K562 (cell line): ENCODE data around the gene FBXW11. TPM values are rescaled to one million over a fixed set of nuclear protein-coding genes. Genes with fewer than 3 reads are reported as not detected.

Source experiments
- ATAC-seq: fragments of 200-7000 bp; cut with Tn5 transposase; 3 replicates; pipeline ENCODE4 v1.9.1; 2020; ENCODE audit warnings: moderate library complexity
- BruUV-seq: library from RNA; stranded (reverse); fragments of 400-500 nt; replicated peaks from 2 replicates; lab custom pipeline; 2021; lab: Mats Ljungman, UMichigan
- CTCF ChIA-PET: fragments of 300-600 bp; formaldehyde crosslinking; extraction: SDS; loops from one replicate; lab custom pipeline; 2021; ENCODE audit warnings: low intra/inter-chr PET ratio; lab: Yijun Ruan, JAX
- POLR2A ChIA-PET: fragments of 300-600, 350-650 bp; sonication (Branson Sonifier 250); formaldehyde crosslinking; extraction: SDS; loops from one replicate; lab custom pipeline; 2021; ENCODE audit warnings: antibody characterized with exemption, inconsistent platforms; lab: Yijun Ruan, JAX
- DNase-seq, 4 experiments: peaks; one replicate each; pipeline versions ENCODE4 v3.0.0 to v3.0.0-alpha.2; 2011 to 2018; ENCODE audit warnings: low spot score in 3 of 4, mixed read lengths in 3 of 4; ENCODE audit errors: extremely low read depth in 1 of 4
- FAIRE-seq: peaks from 2 replicates; lab custom pipeline; 2011; peaks lifted over from hg19 to GRCh38; lab: Jason Lieb, UNC
- H2AFZ ChIP-seq: 2 replicates; pipeline ENCODE4 v1.6.0; 2011; ENCODE audit warnings: low read depth, low read length, control low read depth, inconsistent platforms
- H3K27ac ChIP-seq: fragments of 200-600 bp; 3 replicates; pipeline ENCODE4 v1.8.0; 2011; ENCODE audit warnings: low read depth, mild to moderate bottlenecking, control low read depth, inconsistent platforms, low read length, moderate library complexity, mixed read lengths; ENCODE audit errors: extremely low read depth
- H3K27me3 ChIP-seq, 2 experiments: fragments of 300-600 bp in 1 of 2; 2 replicates in 1 of 2; 3 replicates in 1 of 2; pipeline versions ENCODE4 v1.6.0 to v1.8.0; 2011; ENCODE audit warnings: inconsistent platforms in 2 of 2, low read length in 2 of 2, mild to moderate bottlenecking in 1 of 2, mixed read lengths in 1 of 2, moderate library complexity in 1 of 2; ENCODE audit not compliant: control insufficient read depth in 2 of 2, insufficient read depth in 2 of 2
- H3K36me3 ChIP-seq: fragments of 300-600 bp; 3 replicates; pipeline ENCODE4 v1.8.0; 2011; ENCODE audit warnings: mild to moderate bottlenecking, low read length, inconsistent platforms; ENCODE audit not compliant: control insufficient read depth, insufficient read depth
- H3K4me1 ChIP-seq, 2 experiments: fragments of 200-600 bp in 1 of 2; replicated peaks in 1 of 2; 2 replicates in 1 of 2; 3 replicates in 1 of 2; pipeline versions ENCODE4 v1.5.1 to v1.8.0; 2011; ENCODE audit warnings: inconsistent platforms in 2 of 2, low read length in 2 of 2, mild to moderate bottlenecking in 1 of 2, mixed read lengths in 1 of 2, moderate library complexity in 1 of 2; ENCODE audit not compliant: control insufficient read depth in 2 of 2, insufficient read depth in 2 of 2
- H3K4me2 ChIP-seq: 2 replicates; pipeline ENCODE4 v1.6.1; 2011; ENCODE audit warnings: low read length, control low read depth, inconsistent platforms, mixed read lengths; ENCODE audit not compliant: insufficient read depth
- H3K4me3 ChIP-seq: fragments of 200-600 bp; sonication (generic), shearing (Covaris generic); 2 replicates; pipeline ENCODE4 v1.5.1; 2016; ENCODE audit warnings: control low read depth, inconsistent platforms
- H3K79me2 ChIP-seq: fragments of 200-600 bp; 3 replicates; pipeline ENCODE4 v1.8.0; 2011; ENCODE audit warnings: low read length, inconsistent platforms; ENCODE audit not compliant: control insufficient read depth, insufficient read depth
- H3K9ac ChIP-seq, 2 experiments: 2 replicates each; pipeline versions ENCODE4 v1.6.0 to v1.6.1; 2011; ENCODE audit warnings: low read depth in 2 of 2, low read length in 2 of 2, control low read depth in 1 of 2, inconsistent platforms in 1 of 2, mild to moderate bottlenecking in 1 of 2, mixed read lengths in 1 of 2; ENCODE audit not compliant: insufficient read depth in 1 of 2
- H3K9me1 ChIP-seq: one replicate; pipeline ENCODE4 v1.6.0; 2011; ENCODE audit warnings: inconsistent platforms, mild to moderate bottlenecking, low read length, moderate library complexity; ENCODE audit not compliant: control insufficient read depth, insufficient read depth
- H3K9me3 ChIP-seq: replicated peaks from 2 replicates; pipeline ENCODE4 v1.5.1; 2011; ENCODE audit warnings: low read depth, low read length, inconsistent platforms; ENCODE audit not compliant: control insufficient read depth, insufficient read depth
- H4K20me1 ChIP-seq: replicated peaks from 2 replicates; pipeline ENCODE4 v1.6.1; 2011; ENCODE audit warnings: low read length, inconsistent platforms, mixed read lengths; ENCODE audit not compliant: control insufficient read depth, insufficient read depth
- CTBP1 ChIP-seq: fragments of 450-650 bp; IDR thresholded peaks from 2 replicates; pipeline ENCODE4 v1.6.1; 2016; ENCODE audit warnings: borderline replicate concordance
- KAT8 ChIP-seq: fragments of 450-650 bp; IDR thresholded peaks from 2 replicates; pipeline ENCODE4 v1.6.1; 2016; ENCODE audit warnings: low read depth, mild to moderate bottlenecking
- MCM5 ChIP-seq: fragments of 450-650 bp; IDR thresholded peaks from 2 replicates; pipeline ENCODE4 v1.6.1; 2016; ENCODE audit warnings: low read depth
- NEUROD1 ChIP-seq: fragments of 150-350 bp; IDR thresholded peaks from 2 replicates; pipeline ENCODE4 v1.6.1; 2014; ENCODE audit warnings: borderline replicate concordance, low read length, low read depth; ENCODE audit not compliant: partially characterized antibody
- NFIC ChIP-seq: fragments of 450-650 bp; IDR thresholded peaks from 2 replicates; pipeline ENCODE4 v1.6.1; 2017; ENCODE audit warnings: mild to moderate bottlenecking, inconsistent platforms
- RNF2 ChIP-seq: sonication (generic); IDR thresholded peaks from 2 replicates; pipeline ENCODE4 v1.6.1; 2016
- SMARCA5 ChIP-seq: fragments of 450-650 bp; IDR thresholded peaks from 2 replicates; pipeline ENCODE4 v1.6.1; 2016
- SP2 ChIP-seq: IDR thresholded peaks from 2 replicates; pipeline ENCODE4 v1.6.1; 2011; ENCODE audit warnings: mild to moderate bottlenecking, low read depth, low read length, moderate library complexity; ENCODE audit not compliant: poor library complexity, severe bottlenecking; ENCODE audit errors: extremely low read depth
- STAT5B ChIP-seq: fragments of 250-450 bp; sonication (Bioruptor Pico); IDR thresholded peaks from 2 replicates; pipeline ENCODE4 v1.8.0; 2021; ENCODE audit warnings: mild to moderate bottlenecking, inconsistent platforms
- TARDBP ChIP-seq: fragments of 450-650 bp; IDR thresholded peaks from 2 replicates; pipeline ENCODE4 v1.6.1; 2016
- TFAM ChIP-seq: fragments of 250-450 bp; sonication (Bioruptor Pico); conservative IDR thresholded peaks from 2 replicates; pipeline ENCODE4 v1.5.0; 2021; ENCODE audit warnings: mild to moderate bottlenecking, moderate library complexity
- ZC3H8 ChIP-seq: fragments of 450-650 bp; IDR thresholded peaks from 2 replicates; pipeline ENCODE4 v1.6.1; 2017
- ZNF146 ChIP-seq: IDR thresholded peaks from one replicate; pipeline ENCODE4 v1.6.1; 2018; ENCODE audit warnings: missing compliant biosample characterization; ENCODE audit not compliant: unreplicated experiment
- ZNF212 ChIP-seq: fragments of 450-650 bp; formaldehyde crosslinking; IDR thresholded peaks from 2 replicates; pipeline ENCODE4 v1.4.0; 2020; ENCODE audit warnings: mild to moderate bottlenecking
- ZSCAN29 ChIP-seq: fragments of 450-650 bp; IDR thresholded peaks from 2 replicates; pipeline ENCODE4 v1.6.1; 2017
- WGBS: fragments of 100-300 bp; shearing (Covaris generic); methylation state at CpG from one replicate; pipeline ENCODE4 v1.1.6; 2016; ENCODE audit warnings: low coverage, mixed read lengths; ENCODE audit not compliant: insufficient coverage; ENCODE audit errors: missing lambda C conversion rate; 5-methylcytosine and 5-hydroxymethylcytosine counted together
- in situ Hi-C: fragments of 300-500 bp; cut with MboI; formaldehyde crosslinking; loops from 4 replicates; pipeline ENCODE4 v1.15.0; 2018; ENCODE audit warnings: inconsistent platforms, mixed read lengths
- intact Hi-C: fragments of 100-400 bp; cut with micrococcal nuclease; formaldehyde crosslinking; loops from 2 replicates; pipeline ENCODE4 v1.14.2; 2022
- polyA plus RNA-seq, 8 experiments: library from polyadenylated mRNA; depleted of rRNA in 4 of 8; stranded (reverse) in 5 of 8; unstranded in 3 of 8; fragments of >200 nt; fragmentation: Nextera tagmentation in 2 of 8; fragmentation: Illumina TruSeq in 1 of 8; extraction: Ambion mirVana in 2 of 8; extraction: Trizol in 1 of 8; gene quantifications; 2 replicates each; pipeline versions ENCODE4 v1.2.1 to v1.2.3, GENCODE V29; 2011 to 2014; ENCODE audit warnings: inconsistent platforms in 1 of 8, missing spikeins in 1 of 8
- total RNA-seq, 7 experiments: library from RNA; depleted of rRNA in 6 of 7; stranded (reverse); fragments of >200 nt in 6 of 7; fragmentation: Illumina TruSeq in 2 of 7; extraction: Trizol in 2 of 7; gene quantifications; 2 replicates each; pipeline versions ENCODE4 v1.2.1 to v1.2.3, GENCODE V29; 2011 to 2021; ENCODE audit warnings: low replicate concordance in 1 of 7
- TF ChIP-seq, protein P1 (sequence below), 2 experiments: fragments of 150-350 bp in 1 of 2; IDR thresholded peaks; 2 replicates each; pipeline ENCODE4 v1.6.1; 2012 to 2016; ENCODE audit warnings: low read depth in 2 of 2, low read length in 2 of 2, mild to moderate bottlenecking in 1 of 2, moderate library complexity in 1 of 2
- TF ChIP-seq, protein P2 (sequence below): sonication (generic); formaldehyde crosslinking; IDR thresholded peaks from 2 replicates; pipeline ENCODE4 v1.8.0; 2022; ENCODE audit warnings: mild to moderate bottlenecking, missing genetic modification reagents

The FBXW11 gene
- total and polyA plus RNA-seq, 9 of the 15 experiments (the other 6 are each of a cell fraction or from before 2014, with no cell fraction given), result 3.0 to 28.6 (median 23.6) TPM

DNA sequence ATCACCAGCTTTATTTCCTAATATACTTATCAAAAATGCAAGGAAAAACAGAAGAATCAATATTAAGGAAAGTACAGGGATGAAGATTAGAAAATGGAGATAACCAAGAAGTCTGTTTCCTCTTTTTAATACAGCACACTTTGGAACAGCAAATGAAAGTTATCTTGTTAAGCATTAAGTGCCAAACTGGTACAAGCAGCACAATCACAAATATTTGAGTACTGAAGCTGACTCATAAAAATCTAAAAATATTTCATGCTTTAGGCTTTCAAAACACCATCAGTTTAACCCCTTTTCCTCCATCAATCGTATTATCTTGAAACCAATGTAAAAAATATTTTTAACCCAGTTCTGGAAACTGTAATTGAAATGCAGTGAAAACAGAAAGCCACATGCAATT lies 2.7 kb downstream of the FBXW11 start:
- CTCF ChIA-PET, result no interaction called here
- Histone ChIP-seq H4K20me1 (peaks cover 18% of the 10 kb centered on the region), H3K9me3 (no peaks in the 10 kb centered on the region), H3K27ac (no peak overlapping the region), H3K9ac (no peak overlapping the region), H3K79me2 (peaks cover 79% of the 10 kb centered on the region), H3K9me1 (no peaks in the 10 kb centered on the region), H2AFZ (no peak overlapping the region), H3K27me3 (no peaks in the 10 kb centered on the region), H3K4me3 (no peak overlapping the region), H3K4me1 (peaks cover 19 to 33% of the 10 kb centered on the region in 2 experiments), H3K36me3 (no peaks in the 10 kb centered on the region; the same call in 2 of the 3 replicates), H3K4me2 (no peak overlapping the region)
- no peak for FAIRE-seq
- DNase-seq, result no peak
- no peak for TF ChIP-seq ZNF146 (CRISPR knock-in tag)
- no peak for TF ChIP-seq NFIC
- TF ChIP-seq, protein P1, sequence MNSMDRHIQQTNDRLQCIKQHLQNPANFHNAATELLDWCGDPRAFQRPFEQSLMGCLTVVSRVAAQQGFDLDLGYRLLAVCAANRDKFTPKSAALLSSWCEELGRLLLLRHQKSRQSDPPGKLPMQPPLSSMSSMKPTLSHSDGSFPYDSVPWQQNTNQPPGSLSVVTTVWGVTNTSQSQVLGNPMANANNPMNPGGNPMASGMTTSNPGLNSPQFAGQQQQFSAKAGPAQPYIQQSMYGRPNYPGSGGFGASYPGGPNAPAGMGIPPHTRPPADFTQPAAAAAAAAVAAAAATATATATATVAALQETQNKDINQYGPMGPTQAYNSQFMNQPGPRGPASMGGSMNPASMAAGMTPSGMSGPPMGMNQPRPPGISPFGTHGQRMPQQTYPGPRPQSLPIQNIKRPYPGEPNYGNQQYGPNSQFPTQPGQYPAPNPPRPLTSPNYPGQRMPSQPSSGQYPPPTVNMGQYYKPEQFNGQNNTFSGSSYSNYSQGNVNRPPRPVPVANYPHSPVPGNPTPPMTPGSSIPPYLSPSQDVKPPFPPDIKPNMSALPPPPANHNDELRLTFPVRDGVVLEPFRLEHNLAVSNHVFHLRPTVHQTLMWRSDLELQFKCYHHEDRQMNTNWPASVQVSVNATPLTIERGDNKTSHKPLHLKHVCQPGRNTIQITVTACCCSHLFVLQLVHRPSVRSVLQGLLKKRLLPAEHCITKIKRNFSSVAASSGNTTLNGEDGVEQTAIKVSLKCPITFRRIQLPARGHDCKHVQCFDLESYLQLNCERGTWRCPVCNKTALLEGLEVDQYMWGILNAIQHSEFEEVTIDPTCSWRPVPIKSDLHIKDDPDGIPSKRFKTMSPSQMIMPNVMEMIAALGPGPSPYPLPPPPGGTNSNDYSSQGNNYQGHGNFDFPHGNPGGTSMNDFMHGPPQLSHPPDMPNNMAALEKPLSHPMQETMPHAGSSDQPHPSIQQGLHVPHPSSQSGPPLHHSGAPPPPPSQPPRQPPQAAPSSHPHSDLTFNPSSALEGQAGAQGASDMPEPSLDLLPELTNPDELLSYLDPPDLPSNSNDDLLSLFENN (IDR thresholded peaks at IDR 0.05; ENCODE audit: low read depth in 2 of 2, low read length in 2 of 2), result no peak
- TF ChIP-seq, protein P2, sequence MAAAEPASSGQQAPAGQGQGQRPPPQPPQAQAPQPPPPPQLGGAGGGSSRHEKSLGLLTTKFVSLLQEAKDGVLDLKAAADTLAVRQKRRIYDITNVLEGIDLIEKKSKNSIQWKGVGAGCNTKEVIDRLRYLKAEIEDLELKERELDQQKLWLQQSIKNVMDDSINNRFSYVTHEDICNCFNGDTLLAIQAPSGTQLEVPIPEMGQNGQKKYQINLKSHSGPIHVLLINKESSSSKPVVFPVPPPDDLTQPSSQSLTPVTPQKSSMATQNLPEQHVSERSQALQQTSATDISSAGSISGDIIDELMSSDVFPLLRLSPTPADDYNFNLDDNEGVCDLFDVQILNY (CRISPR knock-in tag), result no peak
- no peak for TF ChIP-seq TARDBP
- TF ChIP-seq MCM5, result no peak
- TF ChIP-seq SP2, result no peak
- no peak for TF ChIP-seq ZSCAN29
- no peak for TF ChIP-seq ZC3H8
- no peak for TF ChIP-seq CTBP1
- TF ChIP-seq SMARCA5, result no peak
- no peak for TF ChIP-seq ZNF212
- TF ChIP-seq RNF2, result no peak
- no peak for TF ChIP-seq STAT5B (CRISPR knock-in tag)
- no peak for TF ChIP-seq TFAM
- TF ChIP-seq KAT8, result no peak
- no peak for TF ChIP-seq NEUROD1
- in situ Hi-C loops (no loop called here), intact Hi-C loops (loop anchor here (2.0 kb wide), 2 partner anchors 37 to 91 kb away; no protein-coding TSS in a partner anchor)
- POLR2A ChIA-PET, result interaction anchor here (1.1 kb wide), 1 partner anchor 96 kb away, joined by 3 read pairs; no protein-coding TSS in a partner anchor
- BruUV-seq, result no TSS peak
- WGBS, result 56% methylated on average over 1 of the region's 1 CpG
- ATAC-seq, result no peak
